ENCODE measurements around the gene DHRS1.
A peak's percentile ranks its signal among the peaks of the same experiment; 100 is the strongest.

The DHRS1 gene

GRCh38 chr14:24335461-24336171 is 36.0 kb upstream of the DHRS1 start:
- H3K4me3 ChIP-seq (ENCODE audit: low read depth, low read length) = no peak overlapping the region
- H3K36me3 ChIP-seq = no peaks in the 10 kb centered on the region
- DNase-seq = no peak
- no peaks in the 10 kb centered on the region for H3K9me3 ChIP-seq
- H3K4me1 ChIP-seq = no peaks in the 10 kb centered on the region
- TF ChIP-seq CTCF (IDR thresholded peaks at IDR 0.05; ENCODE audit: low read depth, low read length) = no peak
- peaks cover 59% of the 10 kb centered on the region for H3K27me3 ChIP-seq

- Histone ChIP-seq H3K27me3 (peaks cover 59% of the 10 kb centered on the region), H3K4me3 (ENCODE audit: low read depth, low read length) (no peak within 1 kb of the TSS), H3K36me3 (no peaks in the 10 kb centered on the region), H3K9me3 (no peaks in the 10 kb centered on the region), H3K4me1 (no peaks in the 10 kb centered on the region)
- no peak for TF ChIP-seq CTCF (IDR thresholded peaks at IDR 0.05; ENCODE audit: low read depth, low read length)
- DNase-seq = no peak
Measured at GRCh38 chr14:24334431-24335291, 35.1 kb upstream of the DHRS1 start, which contains the start of gene ADCY4. ADCY4 (minus strand) TSS chr14:24335071; CDS start chr14:24334652, 419 bp downstream.

GRCh38 chr14:24332268-24332993 is 32.9 kb upstream of the DHRS1 start:
- no peaks in the 10 kb centered on the region for H3K36me3 ChIP-seq
- peak; percentile 82 for DNase-seq
- peak overlapping the region; percentile 21; the same call in 1 of the 2 replicates for H3K4me3 ChIP-seq (ENCODE audit: low read depth, low read length)
- TF ChIP-seq CTCF (IDR thresholded peaks at IDR 0.05; ENCODE audit: low read depth, low read length) = peak; percentile 84
- H3K4me1 ChIP-seq = no peaks in the 10 kb centered on the region
- peaks cover 52% of the 10 kb centered on the region for H3K27me3 ChIP-seq
- no peaks in the 10 kb centered on the region for H3K9me3 ChIP-seq

- Histone ChIP-seq H3K27me3 (peaks cover 46% of the 10 kb centered on the region), H3K4me1 (no peaks in the 10 kb centered on the region), H3K4me3 (ENCODE audit: low read depth, low read length) (peak overlapping the region; percentile 21; the same call in 1 of the 2 replicates), H3K9me3 (no peaks in the 10 kb centered on the region), H3K36me3 (no peaks in the 10 kb centered on the region)
- no peak for DNase-seq
- no peak for TF ChIP-seq CTCF (IDR thresholded peaks at IDR 0.05; ENCODE audit: low read depth, low read length)
Measured at GRCh38 chr14:24331731-24332267, 32.2 kb upstream of the DHRS1 start.

GRCh38 chr14:24330973-24331674 is 31.5 kb upstream of the DHRS1 start:
- DNase-seq = no peak
- no peak for TF ChIP-seq CTCF (IDR thresholded peaks at IDR 0.05; ENCODE audit: low read depth, low read length)
- Histone ChIP-seq H3K9me3 (no peaks in the 10 kb centered on the region), H3K36me3 (no peaks in the 10 kb centered on the region), H3K27me3 (peaks cover 39% of the 10 kb centered on the region), H3K4me1 (no peaks in the 10 kb centered on the region), H3K4me3 (ENCODE audit: low read depth, low read length) (no peak overlapping the region)

Data from BE2C (cell line).